IMR-90 (cell line): ENCODE measurements around the gene NANOS3. TPM values are rescaled to one million over a fixed set of nuclear protein-coding genes. Genes with fewer than 3 reads are reported as not detected.
"Not testable (repeated sequence)": the region's sequence is repeated elsewhere in the genome, so short reads cannot be mapped to it uniquely, and the experiment has no call there.

Source experiments
- ATAC-seq: fragments of 200-7000 bp; cut with Tn5 transposase; 2 replicates; pipeline ENCODE4 v1.9.1; 2020; ENCODE audit warnings: low read depth, mild to moderate bottlenecking, moderate library complexity
- BruUV-seq: library from RNA; stranded (reverse); fragments of 400-500 nt; replicated peaks from 2 replicates; lab custom pipeline; 2021; lab: Mats Ljungman, UMichigan
- CTCF ChIA-PET: fragments of 300-600 bp; formaldehyde crosslinking; extraction: SDS; loops from one replicate; lab custom pipeline; 2021; ENCODE audit warnings: antibody characterized with exemption; lab: Yijun Ruan, JAX
- POLR2A ChIA-PET: fragments of 300-600 bp; sonication (Branson Sonifier 250); formaldehyde crosslinking; loops from one replicate; lab custom pipeline; 2022; ENCODE audit warnings: antibody characterized with exemption; ENCODE audit not compliant: unreplicated experiment; lab: Charles Lee
- DNase-seq: peaks from one replicate; pipeline ENCODE4 v3.0.0; 2013
- H2AFZ ChIP-seq: replicated peaks from 2 replicates; pipeline ENCODE3; 2013; ENCODE audit warnings: low read length, mild to moderate bottlenecking; ENCODE audit not compliant: poor library complexity
- H2AK5ac ChIP-seq: 2 replicates; pipeline ENCODE4 v1.6.1; 2013; ENCODE audit warnings: low read depth, low read length, inconsistent platforms
- H2AK9ac ChIP-seq: replicated peaks from 2 replicates; pipeline ENCODE3; 2013; ENCODE audit warnings: mild to moderate bottlenecking, low read depth, low read length, moderate library complexity; ENCODE audit not compliant: poor library complexity
- H2BK120ac ChIP-seq: 2 replicates; pipeline ENCODE4 v1.6.1; 2013; ENCODE audit warnings: low read depth, low read length, inconsistent platforms
- H2BK15ac ChIP-seq: 3 replicates; pipeline ENCODE4 v1.6.1; 2013; ENCODE audit warnings: low read depth, low read length, inconsistent platforms
- H2BK20ac ChIP-seq: 2 replicates; pipeline ENCODE4 v1.6.1; 2013; ENCODE audit warnings: low read depth, mild to moderate bottlenecking, inconsistent platforms, low read length, moderate library complexity
- H2BK5ac ChIP-seq: 2 replicates; pipeline ENCODE4 v1.6.1; 2013; ENCODE audit warnings: mild to moderate bottlenecking, low read depth, low read length, inconsistent platforms; ENCODE audit not compliant: poor library complexity, severe bottlenecking
- H3K14ac ChIP-seq: replicated peaks from 2 replicates; pipeline ENCODE4 v1.6.1; 2013; ENCODE audit warnings: low read depth, low read length, inconsistent platforms
- H3K18ac ChIP-seq: 2 replicates; pipeline ENCODE4 v1.6.1; 2013; ENCODE audit warnings: low read depth, low read length, control low read depth
- H3K23ac ChIP-seq: 2 replicates; pipeline ENCODE4 v1.6.1; 2013; ENCODE audit warnings: low read depth, low read length, inconsistent platforms
- H3K27ac ChIP-seq: 2 replicates; pipeline ENCODE4 v1.5.1; 2013; ENCODE audit warnings: mild to moderate bottlenecking, control low read depth, low read length; ENCODE audit not compliant: insufficient read depth
- H3K27me3 ChIP-seq: 2 replicates; pipeline ENCODE4 v1.6.1; 2013; ENCODE audit warnings: low read length; ENCODE audit not compliant: control insufficient read depth, insufficient read depth
- H3K36me3 ChIP-seq: 2 replicates; pipeline ENCODE4 v1.6.1; 2013; ENCODE audit warnings: low read length, mixed read lengths; ENCODE audit not compliant: control insufficient read depth, insufficient read depth
- H3K4ac ChIP-seq: 2 replicates; pipeline ENCODE4 v1.6.1; 2013; ENCODE audit warnings: low read depth, low read length, inconsistent platforms
- H3K4me1 ChIP-seq: 2 replicates; pipeline ENCODE4 v1.6.1; 2013; ENCODE audit warnings: low read length, mixed read lengths; ENCODE audit not compliant: control insufficient read depth, insufficient read depth
- H3K4me2 ChIP-seq: 2 replicates; pipeline ENCODE4 v1.6.1; 2013; ENCODE audit warnings: low read depth, mild to moderate bottlenecking, control low read depth, low read length, moderate library complexity
- H3K4me3 ChIP-seq: 2 replicates; pipeline ENCODE4 v1.5.1; 2013; ENCODE audit warnings: low read depth, mild to moderate bottlenecking, control low read depth, low read length, moderate library complexity; ENCODE audit not compliant: insufficient read depth
- H3K56ac ChIP-seq: 2 replicates; pipeline ENCODE4 v1.6.1; 2013; ENCODE audit warnings: low read length, inconsistent platforms; ENCODE audit not compliant: insufficient read depth; ENCODE audit errors: extremely low read depth
- H3K79me1 ChIP-seq, 2 experiments: 2 replicates each; pipeline ENCODE4 v1.6.1; 2013; ENCODE audit warnings: low read length in 2 of 2, inconsistent platforms in 1 of 2, low read depth in 1 of 2
- H3K9ac ChIP-seq: 2 replicates; pipeline ENCODE4 v1.6.1; 2013; ENCODE audit warnings: low read depth, low read length, control low read depth
- H3K9me1 ChIP-seq: 2 replicates; pipeline ENCODE4 v1.6.1; 2013; ENCODE audit warnings: low read length, inconsistent platforms; ENCODE audit not compliant: insufficient read depth
- H3K9me3 ChIP-seq: 2 replicates; pipeline ENCODE4 v1.6.1; 2013; ENCODE audit warnings: low read length; ENCODE audit not compliant: control insufficient read depth, insufficient read depth
- H4K20me1 ChIP-seq: 2 replicates; pipeline ENCODE4 v1.6.1; 2013; ENCODE audit warnings: low read length, inconsistent platforms; ENCODE audit not compliant: insufficient read depth
- H4K5ac ChIP-seq: 2 replicates; pipeline ENCODE4 v1.6.1; 2013; ENCODE audit warnings: mild to moderate bottlenecking, low read depth, low read length, control low read depth
- H4K8ac ChIP-seq, 2 experiments: 2 replicates each; pipeline ENCODE4 v1.6.1; 2013; ENCODE audit warnings: low read depth in 2 of 2, low read length in 2 of 2, control low read depth in 1 of 2, inconsistent platforms in 1 of 2
- H4K91ac ChIP-seq: 2 replicates; pipeline ENCODE4 v1.6.1; 2013; ENCODE audit warnings: low read depth, low read length, inconsistent platforms; ENCODE audit not compliant: insufficient read depth
- FOS ChIP-seq: fragments of 150-350 bp; IDR thresholded peaks from 2 replicates; pipeline ENCODE4 v1.6.1; 2016; ENCODE audit warnings: low read depth, low read length
- MAZ ChIP-seq: IDR thresholded peaks from 2 replicates; pipeline ENCODE4 v1.6.1; 2012; ENCODE audit warnings: low read depth, mild to moderate bottlenecking, low read length, improper control_type of control experiment, moderate library complexity, borderline replicate concordance
- RCOR1 ChIP-seq: IDR thresholded peaks from 2 replicates; pipeline ENCODE4 v1.6.1; 2012; ENCODE audit warnings: mild to moderate bottlenecking, low read length, improper control_type of control experiment; ENCODE audit not compliant: insufficient replicate concordance
- WGBS, 2 experiments: methylation state at CpG; one replicate each; pipeline versions ENCODE4 v1.1.5 to v1.1.7; 2013; ENCODE audit warnings: missing lambda C conversion rate in 2 of 2; ENCODE audit not compliant: insufficient read length in 1 of 2; ENCODE audit errors: extremely low coverage in 2 of 2; 5-methylcytosine and 5-hydroxymethylcytosine counted together
- dilution Hi-C: fragments of 300-500 bp; cut with HindIII; formaldehyde crosslinking; loops from one replicate; pipeline ENCODE4 v1.14.3; 2018; ENCODE audit warnings: low sequenced_read_pairs; ENCODE audit not compliant: unreplicated experiment
- in situ Hi-C: fragments of 300-500 bp; cut with MboI; formaldehyde crosslinking; loops from 3 replicates; pipeline ENCODE4 v1.14.3; 2019; ENCODE audit warnings: low sequenced_read_pairs, inconsistent platforms, mixed read lengths
- intact Hi-C: fragments of 100-400 bp; cut with micrococcal nuclease; formaldehyde crosslinking; loops from 2 replicates; pipeline ENCODE4 v1.10.0; 2022
- polyA plus RNA-seq, 3 experiments: library from polyadenylated mRNA; depleted of rRNA; stranded (reverse); fragments of >200 nt; gene quantifications; 2 replicates each; pipeline ENCODE4 v1.2.3, GENCODE V29; 2012; ENCODE audit warnings: low replicate concordance in 1 of 3
- total RNA-seq: library from RNA; depleted of rRNA; stranded (reverse); fragments of >200 nt; gene quantifications from 2 replicates; pipeline ENCODE4 v1.2.3, GENCODE V29; 2012

Gene NANOS3
- total and polyA plus RNA-seq, 2 of the 4 experiments (the other 2 are of a cell fraction): 0.63 TPM; not detected in 1

DNA sequence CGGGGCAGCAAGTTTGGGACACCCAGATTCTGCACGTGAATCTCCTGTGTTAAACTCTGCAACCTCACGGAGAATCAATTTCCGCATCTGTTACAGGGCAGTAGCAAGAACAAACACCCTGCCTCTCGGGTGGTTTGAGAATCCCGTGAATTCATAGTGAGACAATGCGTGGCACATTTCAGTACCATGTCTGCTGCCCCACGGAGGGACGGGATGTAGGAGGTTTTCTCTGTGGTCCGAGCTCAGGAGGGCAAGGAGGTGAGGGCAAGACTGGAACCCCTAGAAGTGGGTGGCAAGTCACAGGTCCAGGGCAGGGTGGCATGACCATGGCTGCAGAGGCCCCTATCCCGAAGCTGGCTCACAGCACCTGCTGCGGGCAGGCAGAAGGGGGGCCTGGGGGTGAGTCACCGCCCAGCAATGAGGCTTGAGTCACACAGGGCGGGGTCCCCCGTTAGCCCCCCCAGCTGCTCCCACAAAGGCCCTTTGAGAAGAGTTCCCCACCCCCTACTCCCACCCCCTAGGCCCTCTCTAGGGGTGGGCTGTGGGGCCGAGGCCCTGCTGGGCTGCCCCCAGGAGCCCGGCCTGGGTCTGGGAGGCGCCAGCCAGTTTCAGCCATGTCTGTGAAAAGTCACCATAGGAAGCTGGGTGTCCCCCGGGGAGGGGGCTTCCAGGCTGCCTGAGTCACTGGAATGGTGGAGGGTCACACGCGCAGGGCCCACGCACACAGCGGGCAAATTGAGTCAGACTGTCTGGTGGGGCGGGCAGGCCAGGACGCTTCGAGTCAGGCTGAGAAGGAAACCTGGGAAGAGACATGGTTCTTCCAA lies 25.8 kb upstream of the NANOS3 start (continued):
- peak; percentile 38 for TF ChIP-seq RCOR1
- TF ChIP-seq MAZ: no peak; the same call in none of the 2 replicates
- peak; percentile 97 for TF ChIP-seq FOS

DNA sequence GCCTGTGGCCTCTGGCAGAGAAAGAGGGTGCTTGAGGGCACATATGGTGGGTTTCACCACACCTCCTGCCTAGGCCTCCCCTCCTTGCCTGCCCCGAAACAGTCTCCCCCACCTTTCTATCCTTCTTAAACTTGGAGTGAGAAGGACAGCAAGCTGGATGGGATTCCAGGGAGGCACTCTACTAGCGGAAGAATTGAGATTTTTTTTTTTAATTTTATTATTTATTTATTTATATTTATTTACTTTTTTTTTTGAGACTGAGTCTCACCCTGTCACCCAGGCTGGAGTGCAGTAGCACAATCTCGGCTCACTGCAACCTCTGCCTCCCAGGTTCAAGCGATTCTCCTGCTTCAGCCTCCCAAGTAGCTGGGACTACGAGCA lies 25.2 kb upstream of the NANOS3 start:
- peak overlapping the region; percentile 99 for H2BK120ac ChIP-seq
- H3K36me3 ChIP-seq, BruUV-seq, intact Hi-C loops, H3K4me3 ChIP-seq, DNase-seq, ATAC-seq, H4K20me1 ChIP-seq, dilution Hi-C loops, H3K9me3 ChIP-seq, H3K27me3 ChIP-seq: not testable (repeated sequence)
- H3K79me1 ChIP-seq: peaks cover 11 to 51% of the 10 kb centered on the region in 2 experiments
- H3K9me1 ChIP-seq: peaks cover 18% of the 10 kb centered on the region
- H3K23ac ChIP-seq: peak overlapping the region; percentile 100
- H3K9ac ChIP-seq: peak overlapping the region; percentile 85
- H2BK5ac ChIP-seq: peak overlapping the region; percentile 99
- peak overlapping the region; percentile 99 for H2BK15ac ChIP-seq
- H2AFZ ChIP-seq: peak overlapping the region; percentile 93
- peak overlapping the region; percentile 99 for H3K14ac ChIP-seq
- no CpG with 5 or more reads among the region's 5 CpGs for WGBS, 2 experiments
- peak overlapping the region; percentile 100 for H2AK5ac ChIP-seq
- CTCF ChIA-PET: interaction anchor here (0.6 to 1.7 kb wide), 3 partner anchors 8 to 67 kb away, joined by 3 to 9 read pairs (median 4); no protein-coding TSS in a partner anchor
- H3K4ac ChIP-seq: peak overlapping the region; percentile 100
- H2AK9ac ChIP-seq: peak overlapping the region; percentile 100
- H4K91ac ChIP-seq: peak overlapping the region; percentile 100
- H2BK20ac ChIP-seq: peak overlapping the region; percentile 100
- H3K56ac ChIP-seq: peak overlapping the region; percentile 100
- H3K18ac ChIP-seq: peak overlapping the region; percentile 100
- POLR2A ChIA-PET: interaction anchor here (0.5 to 2.1 kb wide), 3 partner anchors 10 to 1286 kb away, joined by 9 to 12 read pairs (median 10); no protein-coding TSS in a partner anchor
- peak overlapping the region; percentile 100 for H4K5ac ChIP-seq
- H3K4me1 ChIP-seq: peaks cover 29% of the 10 kb centered on the region
- H4K8ac ChIP-seq: peak overlapping the region; percentile 97 to 100
- in situ Hi-C loops: loop anchor here (25.0 kb wide), 1 partner anchor 564 kb away; no protein-coding TSS in a partner anchor
- H3K27ac ChIP-seq: peak overlapping the region; percentile 98
- peak overlapping the region; percentile 76 for H3K4me2 ChIP-seq
